ENCODE data around the gene TRIP13.

Gene TRIP13

DNA sequence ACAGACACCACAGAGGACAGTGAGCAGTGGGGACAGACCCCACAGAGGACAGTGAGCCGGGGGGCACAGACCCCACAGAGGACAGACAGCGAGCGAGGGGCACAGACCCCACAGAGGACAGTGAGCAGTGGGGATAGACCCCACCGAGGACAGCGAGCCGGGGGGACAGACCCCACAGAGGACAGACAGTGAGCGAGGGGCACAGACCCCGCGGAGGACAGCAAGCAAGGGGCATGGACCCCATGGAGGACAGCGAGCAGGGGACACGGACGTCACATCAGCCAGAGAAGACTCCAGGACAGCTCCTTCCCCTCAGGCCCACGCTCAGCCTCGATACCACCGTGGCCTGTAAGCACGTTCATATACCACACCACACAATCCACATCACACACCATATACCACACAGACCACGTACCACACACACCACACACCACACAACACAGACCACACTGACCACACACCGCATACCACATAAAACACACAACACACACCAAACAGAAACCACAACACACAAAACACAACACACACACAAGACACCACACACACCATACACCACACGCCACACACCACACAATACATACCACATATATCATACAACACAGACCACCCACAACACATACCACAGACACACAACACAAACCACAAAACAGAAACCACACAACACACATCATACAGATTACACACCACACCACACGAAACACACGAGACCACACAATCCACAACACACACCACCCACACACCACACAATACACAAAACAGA is 36.7 kb upstream of the TRIP13 start:
- DNase-seq: no peak

DNA sequence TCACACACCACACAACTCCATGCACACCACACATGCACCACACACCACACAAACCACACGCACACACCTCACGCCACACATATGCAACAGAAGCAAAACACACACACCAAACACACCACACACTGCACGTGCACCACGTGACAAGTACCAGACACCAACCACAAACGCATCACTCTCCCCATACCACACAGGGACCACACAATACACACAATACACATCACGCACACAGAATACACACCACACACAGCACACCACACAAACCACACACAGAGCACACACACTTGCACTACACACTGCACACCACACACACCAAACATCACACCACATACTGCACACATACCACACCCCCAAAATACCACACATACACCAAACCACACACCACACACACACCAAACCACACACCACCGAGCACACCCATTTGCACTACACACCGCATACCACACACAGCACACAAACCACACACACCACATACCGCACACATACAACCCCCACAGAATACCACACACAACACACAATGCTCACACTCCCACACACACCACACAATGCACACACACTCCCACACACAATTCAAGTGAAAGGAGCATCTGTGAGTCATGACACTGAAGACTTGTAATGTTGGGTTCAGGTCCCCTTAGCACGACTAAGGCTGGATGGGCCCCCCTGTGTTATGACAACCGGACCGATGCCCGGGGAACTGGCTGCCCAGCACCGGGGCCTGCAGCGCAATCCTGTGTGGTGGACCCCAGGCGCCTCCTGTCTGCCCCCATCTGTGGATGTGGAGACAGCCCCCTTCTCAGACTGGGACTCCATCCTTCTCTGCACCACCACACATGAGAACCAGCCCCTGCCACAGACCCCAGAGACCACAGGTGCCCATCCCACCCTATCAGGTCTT is 35.9 kb upstream of the TRIP13 start:
- no peak for DNase-seq

DNA sequence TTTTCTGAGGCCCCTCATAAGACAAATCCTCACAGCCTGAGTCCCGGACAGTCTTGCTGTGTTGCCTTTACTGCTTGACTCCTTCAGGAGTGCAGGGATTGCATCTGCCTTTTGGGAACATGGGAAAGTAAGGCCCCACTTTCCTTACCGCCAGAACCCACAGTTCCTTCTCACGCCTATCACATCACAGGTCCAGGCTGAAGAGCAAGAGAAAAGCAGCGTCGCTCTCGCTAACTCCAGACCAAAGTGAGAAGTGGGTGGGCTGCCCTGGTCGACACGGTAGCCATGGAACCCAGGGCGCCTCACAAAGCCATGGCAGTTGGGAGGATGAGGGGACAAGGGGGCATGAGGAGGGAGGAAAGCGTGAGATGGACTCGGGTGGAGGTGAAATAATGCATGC is 34.0 kb upstream of the TRIP13 start:
- DNase-seq: no peak

DNA sequence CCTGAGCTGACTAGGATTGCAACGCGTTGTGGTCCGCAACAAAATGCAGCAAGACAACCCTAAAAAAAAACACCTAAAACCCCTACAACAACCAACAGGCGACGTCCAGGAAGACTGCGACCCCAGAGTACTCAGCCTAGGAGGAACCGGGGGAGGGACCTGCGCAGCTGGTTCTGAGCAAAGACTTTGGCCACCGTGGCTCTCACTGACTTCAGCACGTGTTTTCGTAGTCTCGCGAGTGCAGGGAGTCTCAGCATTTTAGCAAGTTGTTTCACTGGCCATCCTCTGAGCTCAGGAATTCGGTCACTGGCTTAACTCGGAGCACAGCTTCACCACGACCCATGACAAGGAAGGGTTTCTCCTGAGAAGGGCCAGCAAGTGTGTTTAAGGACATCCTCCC is 33.3 kb upstream of the TRIP13 start:
- no peak for DNase-seq

DNA sequence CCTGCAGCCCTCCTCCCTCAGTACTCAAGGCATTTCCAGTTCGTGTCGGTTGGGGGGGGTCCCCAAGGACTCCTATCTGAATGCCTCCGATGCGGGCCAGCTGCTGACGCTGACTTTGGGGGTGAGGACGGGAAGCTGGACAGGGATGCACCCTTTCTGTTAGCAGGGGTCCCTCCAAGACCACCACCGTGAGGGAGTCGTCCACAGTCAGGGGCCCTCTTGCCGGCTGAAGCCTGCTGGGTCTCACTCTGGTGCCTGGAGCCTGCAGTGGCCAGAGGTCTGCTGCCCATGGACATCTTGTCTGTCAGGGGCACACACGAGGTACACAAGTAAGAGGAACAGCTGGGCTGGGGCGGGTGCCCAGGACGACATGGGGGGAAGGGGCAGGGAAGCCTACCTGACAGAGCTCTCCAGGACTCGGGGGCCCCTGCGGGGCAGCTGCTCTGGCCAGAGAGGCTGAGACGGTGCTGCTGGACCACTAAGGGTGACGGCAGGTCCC is 32.8 kb upstream of the TRIP13 start:
- no peak for DNase-seq

GRCh38 chr5:860506-861150 is 32.1 kb upstream of the TRIP13 start:
- DNase-seq: no peak

DNA sequence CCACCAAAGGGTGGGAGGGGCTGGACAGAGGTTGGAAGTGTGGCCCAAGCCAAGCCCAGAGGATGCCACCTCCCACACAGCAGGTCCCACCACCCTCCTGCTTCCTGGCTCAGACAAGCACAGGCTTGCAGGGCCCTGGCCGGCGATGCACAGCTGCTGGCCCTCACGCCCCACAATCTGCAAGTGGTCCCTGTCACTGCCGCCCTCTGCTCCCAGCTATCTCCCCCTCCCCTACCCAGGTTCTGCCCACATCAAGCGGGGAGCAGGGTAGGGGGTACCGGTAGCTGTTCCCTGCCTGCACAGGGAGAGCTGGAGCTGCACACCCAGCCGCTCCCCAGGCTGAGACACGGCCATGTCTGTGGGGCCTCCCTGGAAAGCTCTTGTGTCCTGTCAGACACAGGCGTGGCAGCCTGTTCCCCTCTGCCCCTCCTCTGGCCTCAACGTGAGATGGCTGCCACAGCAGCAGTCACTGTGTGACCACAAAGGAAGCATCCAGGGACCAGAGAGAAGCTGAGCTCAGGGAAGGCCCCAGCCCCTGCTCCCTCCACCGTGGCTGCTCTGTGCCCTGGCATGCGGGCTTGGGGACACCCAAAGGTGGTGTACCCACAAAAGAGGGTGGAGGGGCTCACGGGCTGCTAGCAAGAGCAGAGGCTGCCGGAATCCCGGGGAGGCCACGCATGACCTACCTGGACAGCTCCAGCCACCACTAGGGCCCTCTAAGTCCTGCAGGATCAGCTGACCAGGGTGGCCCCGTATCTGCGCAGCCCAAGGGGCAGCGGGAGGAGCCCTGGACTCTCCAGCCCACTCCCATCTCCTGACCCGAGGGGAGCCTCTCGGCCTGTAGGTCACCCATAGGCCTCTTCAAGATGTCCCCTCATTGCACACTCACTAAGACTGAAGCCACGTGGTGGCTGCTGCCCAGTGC is 31.0 kb upstream of the TRIP13 start:
- DNase-seq: no peak

DNA sequence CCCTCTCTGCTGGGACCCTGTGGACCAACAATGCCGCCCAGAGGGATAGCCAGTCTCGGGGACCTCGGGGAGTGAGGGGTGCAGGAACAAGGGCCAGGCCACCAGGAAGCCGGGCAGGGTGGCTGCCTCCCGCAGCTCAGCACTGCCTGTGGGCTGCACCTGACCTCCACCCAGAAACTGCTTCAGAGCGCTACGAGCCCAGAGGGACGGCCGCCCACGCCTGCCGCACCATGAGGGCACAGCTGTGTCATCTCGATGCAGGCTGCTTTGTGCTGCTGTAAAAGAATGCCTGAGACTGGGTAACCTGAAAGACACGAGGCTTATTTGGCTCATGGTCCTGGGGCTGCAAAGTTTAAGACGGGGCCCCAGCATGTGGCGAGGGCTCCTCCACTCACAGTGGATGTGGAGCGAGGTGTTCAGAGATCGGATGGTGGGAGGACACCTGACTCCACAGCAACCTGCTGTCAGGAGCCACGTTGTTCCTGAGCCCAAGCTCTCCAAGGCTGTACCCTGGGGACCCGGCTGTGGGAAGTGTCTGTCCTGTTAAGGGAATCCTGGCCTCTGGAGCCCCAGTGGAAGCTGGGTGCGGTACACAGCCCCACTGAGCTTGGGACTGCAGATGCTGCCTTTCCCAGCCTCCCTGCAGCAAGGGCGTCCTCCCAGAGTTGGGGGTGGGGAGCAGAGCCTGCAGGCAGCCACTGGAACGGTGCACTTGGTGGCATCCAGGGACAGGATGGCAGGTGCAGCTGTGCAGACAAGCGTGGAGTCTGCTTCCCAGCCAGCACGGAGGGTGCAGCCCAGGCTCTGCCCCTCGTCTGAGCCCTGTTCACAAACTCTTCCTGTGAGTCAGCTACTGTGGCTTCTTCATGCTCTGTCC is 30.1 kb upstream of the TRIP13 start:
- no peak for DNase-seq

DNA sequence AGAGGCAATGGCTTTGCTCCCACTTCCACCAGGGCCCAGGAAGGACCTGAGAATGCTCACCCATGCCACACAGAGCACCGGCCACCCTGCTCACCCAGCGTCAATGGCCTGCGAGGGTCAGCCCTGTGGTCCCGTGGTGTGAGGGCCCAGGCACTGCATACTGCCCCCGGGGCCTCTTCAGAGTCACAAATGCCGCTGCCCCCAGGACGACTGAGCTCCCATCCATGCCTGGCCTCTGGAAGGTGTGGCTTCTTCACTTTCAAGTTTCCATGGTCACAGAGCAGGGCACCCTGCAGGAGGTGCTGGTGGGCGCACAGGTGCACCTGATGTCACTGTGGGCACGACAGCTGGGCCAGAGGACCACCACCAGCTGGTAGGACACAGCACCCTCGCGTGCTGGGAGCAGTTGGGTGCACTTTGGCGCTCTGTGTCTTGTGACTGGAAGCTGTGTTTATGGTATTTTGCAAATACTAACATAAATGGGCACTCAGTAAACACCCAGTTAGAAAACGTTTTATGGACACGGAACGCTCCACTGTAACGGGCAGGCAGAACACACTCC is 29.4 kb upstream of the TRIP13 start:
- DNase-seq: no peak

- DNase-seq: no peak
These were observed 28.1 kb upstream of the TRIP13 start for GRCh38 chr5:864492-865167.

DNA sequence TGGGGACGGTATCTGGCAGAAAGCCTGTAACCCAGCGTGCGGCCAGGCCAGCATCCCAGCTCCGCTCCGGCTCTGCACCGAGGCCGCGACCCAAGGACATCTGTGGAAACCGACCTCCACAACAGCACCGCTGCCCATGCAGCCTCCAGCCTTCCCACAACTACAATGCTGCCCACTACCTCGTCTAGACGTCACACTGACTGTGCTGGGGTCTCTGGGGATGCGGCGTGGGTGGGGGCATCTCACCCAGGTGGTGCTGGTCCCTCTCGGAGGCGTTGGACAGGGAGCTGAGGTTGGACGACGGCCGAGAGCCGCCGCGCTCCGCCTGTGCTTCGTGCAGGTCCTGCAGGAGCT is 27.5 kb upstream of the TRIP13 start:
- no peak for DNase-seq

DNA sequence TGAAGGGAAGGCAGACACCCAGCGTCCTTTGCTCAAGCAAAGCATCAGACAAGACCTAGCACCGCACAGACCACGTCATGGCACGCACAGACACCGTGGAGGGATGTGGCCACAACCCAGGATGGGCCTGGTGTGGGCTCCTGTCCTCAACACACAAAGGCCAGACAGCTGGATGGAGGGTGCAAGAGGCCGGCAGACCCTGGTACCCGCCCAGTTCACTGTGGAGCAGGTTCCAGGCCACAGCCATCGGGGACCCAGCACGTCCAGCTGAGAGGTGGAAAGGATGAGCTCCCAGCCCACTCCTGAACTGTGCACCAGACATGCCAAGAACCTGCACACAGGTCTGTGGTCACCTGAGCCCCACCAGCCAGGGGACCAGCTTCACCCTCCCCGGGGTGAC is 26.9 kb upstream of the TRIP13 start:
- DNase-seq: no peak

DNA sequence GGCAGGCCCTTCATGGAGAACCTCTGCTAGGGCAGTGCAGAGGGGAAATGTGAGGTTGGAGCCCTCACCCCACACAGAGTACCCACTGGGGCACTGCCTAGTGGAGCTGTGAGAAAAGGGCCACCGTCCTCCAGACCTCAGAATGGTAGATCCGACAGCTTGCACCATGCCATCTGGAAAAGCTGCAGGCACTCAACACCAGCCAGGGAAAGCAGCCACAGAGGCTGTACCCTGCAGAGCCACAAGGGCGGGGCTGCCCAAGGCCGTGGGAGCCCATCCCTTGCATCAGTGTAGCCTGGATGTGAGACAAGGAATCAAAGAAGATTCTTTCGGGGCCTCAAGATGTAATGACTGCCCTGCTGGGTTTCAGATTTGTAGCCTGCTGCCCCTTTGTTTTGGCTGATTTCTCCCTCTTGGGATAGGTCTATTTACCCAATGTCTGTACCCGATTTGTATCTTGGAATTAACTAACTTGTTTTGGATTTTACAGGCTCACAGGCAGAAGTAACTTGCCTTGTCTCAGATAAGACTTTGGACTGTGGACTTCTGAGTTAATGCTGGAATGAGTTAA is 25.3 kb upstream of the TRIP13 start:
- no peak for DNase-seq

GRCh38 chr5:868428-869135 is 24.1 kb upstream of the TRIP13 start:
- no peak for DNase-seq

GRCh38 chr5:870956-871355 is 21.7 kb upstream of the TRIP13 start:
- no peak for DNase-seq

DNA sequence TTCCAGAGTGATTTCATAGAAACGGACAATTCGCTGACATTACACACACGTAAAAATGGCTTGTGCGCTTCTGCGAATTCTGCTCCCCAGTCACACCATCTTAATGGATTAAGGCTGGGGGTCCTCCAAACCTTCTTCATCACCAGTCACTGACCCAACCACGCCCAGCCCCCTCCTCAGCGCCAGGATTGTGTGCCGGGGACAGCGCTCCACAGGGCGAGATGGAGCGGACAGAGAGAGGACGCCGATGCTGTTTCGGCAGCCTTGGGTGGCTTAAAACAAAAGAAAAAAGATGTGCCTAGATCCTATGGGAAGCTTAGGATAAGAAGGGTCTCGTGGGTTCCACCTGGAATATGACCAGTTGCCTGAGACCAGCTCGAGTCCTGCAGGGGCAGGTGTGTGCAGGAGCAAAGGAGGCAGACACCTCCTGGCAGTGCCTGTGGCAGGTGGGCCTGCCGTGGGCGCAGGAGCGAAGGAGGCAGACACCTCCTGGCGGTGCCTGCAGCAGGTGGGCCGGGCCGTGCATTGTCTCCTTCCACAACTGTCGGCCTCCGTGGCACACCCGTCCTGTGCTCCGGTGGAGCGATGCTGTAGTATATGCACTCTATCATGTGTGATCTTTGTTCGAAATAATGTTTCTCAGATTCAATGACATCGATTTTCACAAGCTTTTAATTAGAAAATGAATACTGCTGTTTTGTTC is 20.9 kb upstream of the TRIP13 start:
- DNase-seq: no peak

DNA sequence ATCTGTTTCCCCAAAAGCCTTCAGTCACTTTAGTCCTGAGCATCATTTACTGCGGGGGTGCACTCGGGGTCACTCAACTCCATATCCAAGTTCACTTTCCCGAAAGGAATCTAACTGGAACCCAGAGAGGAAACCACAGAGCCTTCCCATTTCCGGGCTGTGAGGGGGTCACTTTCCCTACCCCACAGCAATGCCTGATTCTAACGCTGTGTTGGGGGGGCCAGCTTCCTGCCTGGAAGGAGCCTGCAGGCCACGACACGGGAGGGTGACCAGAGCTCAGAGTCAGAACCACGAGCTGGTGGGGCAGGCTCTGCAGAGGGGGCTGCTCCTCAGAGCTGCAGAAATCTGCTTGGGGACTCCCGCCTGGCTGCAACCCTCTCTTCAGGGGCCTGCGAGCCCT is 20.4 kb upstream of the TRIP13 start:
- no peak for DNase-seq

DNA sequence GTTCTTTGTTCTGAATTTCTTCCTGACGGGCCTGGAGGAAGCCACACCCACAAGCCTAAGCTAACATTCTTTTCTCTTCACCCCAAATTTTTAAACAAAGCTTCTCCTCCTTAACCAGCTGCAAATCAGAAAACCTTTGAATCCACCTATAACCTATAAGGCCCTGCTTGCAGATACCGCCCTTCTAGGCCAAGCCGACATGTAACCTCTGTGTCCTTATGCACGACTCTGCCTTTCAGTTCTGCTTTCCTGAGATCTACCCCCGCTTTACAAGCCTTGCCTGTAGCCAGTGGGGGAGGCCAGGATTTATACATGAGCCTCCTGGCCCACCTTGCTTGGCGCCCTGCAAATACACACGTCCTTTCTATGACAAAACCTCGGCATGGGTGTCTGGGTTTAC is 19.4 kb upstream of the TRIP13 start:
- DNase-seq: no peak

DNA sequence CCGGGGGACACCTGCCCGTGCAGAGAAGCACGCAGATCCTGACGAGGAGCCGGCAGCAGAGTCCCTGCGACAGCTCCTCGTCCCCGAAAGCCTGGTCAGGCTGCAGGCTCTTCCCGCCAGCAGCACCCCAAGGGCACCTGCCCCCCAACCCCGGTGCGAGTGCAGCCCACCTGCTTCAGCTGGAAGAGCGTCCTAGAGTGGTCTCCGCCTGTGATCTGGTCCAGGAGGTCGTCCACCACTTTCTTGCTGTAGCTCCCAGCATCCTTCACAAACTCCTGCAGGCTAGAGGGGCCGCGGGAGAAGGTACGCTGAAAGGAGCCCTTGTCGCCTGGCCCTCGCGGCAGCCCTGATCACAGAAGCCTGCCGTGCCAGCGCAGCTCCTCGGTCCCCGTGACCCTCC is 16.8 kb upstream of the TRIP13 start:
- DNase-seq: no peak
